ENCODE data around the gene NR1H2. TPM values are rescaled to one million over a fixed set of nuclear protein-coding genes. Genes with fewer than 3 reads are reported as not detected.
"Not testable (repeated sequence)": the region's sequence is repeated elsewhere in the genome, so short reads cannot be mapped to it uniquely, and the experiment has no call there.

Gene NR1H2
- total RNA-seq, 1 donor from 2014 or later, result 32.2 TPM

DNA sequence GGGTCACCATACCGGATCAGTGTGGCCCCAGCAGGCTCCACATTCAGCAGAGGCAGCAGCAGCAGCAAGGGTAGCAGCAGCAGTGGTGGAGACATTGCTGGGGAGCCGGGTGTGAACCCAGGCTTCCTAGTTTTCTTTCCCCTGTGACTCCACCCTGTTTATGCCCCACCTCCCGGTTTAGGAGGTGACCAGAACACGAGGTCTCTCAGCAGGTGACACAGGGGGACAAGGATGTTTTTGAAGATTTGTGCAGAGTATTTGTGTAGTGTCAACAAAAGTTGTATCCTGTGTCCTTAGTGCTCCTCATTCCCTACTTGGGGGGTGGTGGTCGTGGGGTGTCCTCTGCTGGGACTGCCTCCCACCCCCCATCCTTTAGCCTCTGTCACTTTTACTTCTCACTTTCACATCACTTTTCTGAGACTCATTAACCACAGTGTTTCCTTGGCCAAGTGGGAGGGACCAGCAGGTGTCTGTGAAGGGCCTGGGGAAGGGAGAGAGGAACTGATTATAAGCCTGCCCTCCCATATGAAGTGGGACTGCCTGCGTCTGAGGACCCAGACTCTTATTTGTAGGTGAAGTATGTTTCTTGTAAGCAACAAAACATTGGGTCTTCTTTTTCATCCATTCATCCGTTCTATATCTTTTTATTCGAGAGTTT lies 31.5 kb upstream of the NR1H2 start:
- no peak for DNase-seq (ENCODE audit: low spot score)
- ATAC-seq, result peak; percentile 37

DNA sequence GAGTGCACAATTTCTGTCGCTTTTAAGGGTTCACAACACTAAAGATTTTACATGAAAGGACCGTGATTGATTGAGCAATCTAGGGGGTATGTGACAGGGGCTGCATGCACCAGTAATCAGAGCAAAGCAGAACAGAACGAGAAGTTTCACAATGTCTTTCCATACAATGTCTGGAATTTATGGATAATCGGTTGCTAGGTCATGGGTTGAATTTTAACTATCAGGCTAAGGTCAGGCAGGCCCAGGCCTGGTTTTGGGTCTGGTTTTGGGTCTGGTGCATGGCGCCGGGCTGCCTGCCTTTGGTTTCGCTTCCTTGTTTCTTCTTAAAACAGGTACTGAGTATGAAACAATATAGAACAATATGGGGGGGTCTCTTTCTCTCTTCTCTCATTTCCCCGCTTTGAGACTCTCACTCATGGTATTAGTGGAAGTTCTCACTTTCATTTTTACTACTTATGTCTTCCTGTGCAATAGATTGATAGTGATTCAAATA lies 29.1 kb upstream of the NR1H2 start:
- ATAC-seq; DNase-seq (ENCODE audit: low spot score): not testable (repeated sequence)

GRCh38 chr19:50349277-50350057 lies 26.8 kb upstream of the NR1H2 start:
- ATAC-seq, result no peak

GRCh38 chr19:50352242-50352641 lies 24.0 kb upstream of the NR1H2 start:
- ATAC-seq, result peak; percentile 82
- no peak for DNase-seq (ENCODE audit: low spot score)

More at GRCh38 chr19:50349277-50350057, 26.8 kb upstream of the NR1H2 start:
- DNase-seq (ENCODE audit: low spot score), result no peak

DNA sequence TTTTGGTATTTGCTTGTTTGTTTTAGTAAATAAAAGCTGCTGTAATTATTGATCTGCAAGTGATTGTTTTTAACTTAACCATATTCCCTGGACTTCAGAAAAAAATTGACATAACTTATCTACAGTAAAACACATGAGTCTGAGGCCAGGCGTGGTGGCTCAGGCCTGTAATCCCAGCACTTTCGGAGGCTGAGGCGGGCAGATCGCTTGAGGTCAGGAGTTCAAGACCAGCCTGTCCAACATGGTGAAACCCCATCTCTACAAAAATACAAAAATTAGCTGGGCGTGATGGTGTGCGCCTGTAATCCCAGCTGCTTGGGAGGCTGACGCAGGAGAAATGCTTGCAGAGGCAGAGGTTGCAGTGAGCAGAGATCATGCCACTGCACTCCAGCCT lies 22.8 kb upstream of the NR1H2 start:
- not testable (repeated sequence) for ATAC-seq; DNase-seq (ENCODE audit: low spot score)

- DNase-seq (ENCODE audit: low spot score), result no peak
- ATAC-seq, result no peak
These were observed 19.5 kb upstream of the NR1H2 start for GRCh38 chr19:50356691-50357177.

DNA sequence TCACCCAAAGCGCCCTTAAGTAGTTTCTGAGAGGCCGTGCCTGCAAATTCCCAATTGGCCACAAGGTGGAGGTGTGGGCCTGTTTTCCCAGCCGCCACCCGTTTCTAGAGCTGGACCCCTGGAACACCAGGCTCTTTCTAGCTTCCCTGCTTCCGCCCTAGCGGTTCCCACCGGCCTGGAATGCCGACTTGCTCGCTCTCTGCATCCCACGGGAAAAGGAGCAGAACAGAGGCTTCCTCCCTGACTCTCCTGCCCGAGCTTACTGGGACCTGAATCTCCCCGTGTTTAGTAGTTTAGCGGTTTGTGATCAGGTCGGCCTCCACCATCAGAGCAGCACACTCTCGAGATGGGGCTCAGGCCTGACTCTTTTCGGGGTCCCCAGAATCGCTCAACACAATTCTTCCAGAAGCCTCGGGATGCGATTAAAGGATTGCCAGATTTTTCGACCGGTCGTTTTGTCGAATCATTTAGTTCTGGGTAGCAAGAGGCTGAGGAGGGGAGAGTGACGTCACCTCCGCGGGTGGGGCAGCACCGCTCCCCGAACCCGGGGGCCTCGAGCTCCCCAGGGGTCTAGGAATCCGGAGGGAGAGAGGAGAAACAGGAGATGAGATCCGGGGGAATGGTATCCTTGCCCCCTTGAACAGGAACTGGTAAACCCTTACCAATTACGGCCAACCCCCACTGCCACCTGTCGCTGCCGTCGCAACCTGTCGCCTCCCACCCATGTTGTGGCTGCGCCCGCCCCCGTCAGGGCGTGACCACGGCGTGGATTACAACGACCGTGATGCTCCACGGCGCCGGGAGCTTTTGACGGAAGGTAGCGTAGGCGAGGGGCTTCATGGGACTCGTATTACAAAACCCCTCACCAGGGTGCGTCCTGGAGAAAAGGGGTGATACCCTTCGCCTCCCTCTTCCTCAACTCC lies 18.8 kb upstream of the NR1H2 start:
- DNase-seq (ENCODE audit: low spot score), result peak; percentile 75
- ATAC-seq, result peak; percentile 84

DNA sequence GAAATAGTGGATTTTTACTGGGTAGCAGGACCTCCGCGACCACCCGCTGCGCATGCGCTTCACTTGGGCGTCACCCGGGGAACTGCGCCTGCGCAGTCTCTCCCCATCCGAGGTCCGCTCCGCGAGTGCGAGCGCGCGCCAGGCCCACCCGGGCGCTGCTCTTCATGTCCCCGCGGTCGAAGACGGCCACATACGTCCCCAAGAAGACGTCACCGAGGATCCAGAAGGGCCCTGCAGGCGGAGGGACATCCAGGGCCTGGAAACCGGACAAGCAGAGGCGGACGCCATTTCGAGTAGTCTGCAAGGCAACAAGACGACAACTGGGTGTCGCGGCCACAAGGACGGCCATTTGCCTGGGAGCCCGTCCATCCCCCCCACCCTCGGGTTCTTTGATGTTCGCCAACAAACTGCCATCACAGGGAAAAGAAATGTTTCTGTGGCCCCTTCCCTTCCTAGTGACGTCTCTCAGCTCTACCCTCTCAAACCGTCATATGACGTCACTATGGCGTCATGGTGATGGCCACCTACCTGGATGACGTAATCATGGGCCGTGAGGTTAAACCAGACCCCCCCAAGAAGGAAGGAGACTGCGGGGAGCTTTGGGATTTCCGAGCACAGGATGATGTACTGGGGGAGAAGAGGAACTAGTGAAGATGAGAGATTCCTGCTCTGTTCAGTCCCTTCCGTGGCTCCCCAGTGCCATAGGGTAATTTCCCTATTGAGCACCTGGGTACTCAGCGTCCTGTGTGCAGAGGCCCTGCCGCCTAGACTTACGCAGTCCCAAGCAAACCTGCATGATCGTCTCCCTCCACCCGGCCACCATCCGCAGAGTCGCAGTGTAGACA lies 17.6 kb upstream of the NR1H2 start:
- ATAC-seq, result peak; percentile 50
- peak; percentile 71 for DNase-seq (ENCODE audit: low spot score)

DNA sequence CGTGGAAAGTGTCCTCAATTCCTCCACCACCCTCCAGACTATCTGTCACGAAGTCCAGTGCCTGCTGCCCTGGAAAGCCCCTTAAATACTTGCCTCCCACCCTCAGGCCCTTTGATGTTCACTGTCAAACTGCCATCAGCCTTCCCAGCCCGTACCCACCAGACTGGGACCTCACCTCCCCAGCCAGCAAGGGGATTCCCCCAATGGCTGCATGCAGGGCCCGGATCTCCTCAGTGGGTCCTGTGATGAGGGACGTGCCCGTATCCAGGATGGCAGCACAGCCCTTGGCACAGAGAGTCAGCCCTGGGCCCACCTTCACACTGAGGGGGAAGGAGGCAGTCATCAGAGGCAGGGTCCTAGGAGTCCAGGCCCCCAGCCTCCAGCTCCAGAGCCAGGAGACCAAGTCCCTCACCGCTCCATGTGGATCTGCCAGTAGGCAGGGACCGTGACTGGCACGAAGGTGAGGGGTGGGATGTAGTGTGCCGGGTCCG lies 16.9 kb upstream of the NR1H2 start:
- DNase-seq (ENCODE audit: low spot score) (no peak), ATAC-seq (no peak)

DNA sequence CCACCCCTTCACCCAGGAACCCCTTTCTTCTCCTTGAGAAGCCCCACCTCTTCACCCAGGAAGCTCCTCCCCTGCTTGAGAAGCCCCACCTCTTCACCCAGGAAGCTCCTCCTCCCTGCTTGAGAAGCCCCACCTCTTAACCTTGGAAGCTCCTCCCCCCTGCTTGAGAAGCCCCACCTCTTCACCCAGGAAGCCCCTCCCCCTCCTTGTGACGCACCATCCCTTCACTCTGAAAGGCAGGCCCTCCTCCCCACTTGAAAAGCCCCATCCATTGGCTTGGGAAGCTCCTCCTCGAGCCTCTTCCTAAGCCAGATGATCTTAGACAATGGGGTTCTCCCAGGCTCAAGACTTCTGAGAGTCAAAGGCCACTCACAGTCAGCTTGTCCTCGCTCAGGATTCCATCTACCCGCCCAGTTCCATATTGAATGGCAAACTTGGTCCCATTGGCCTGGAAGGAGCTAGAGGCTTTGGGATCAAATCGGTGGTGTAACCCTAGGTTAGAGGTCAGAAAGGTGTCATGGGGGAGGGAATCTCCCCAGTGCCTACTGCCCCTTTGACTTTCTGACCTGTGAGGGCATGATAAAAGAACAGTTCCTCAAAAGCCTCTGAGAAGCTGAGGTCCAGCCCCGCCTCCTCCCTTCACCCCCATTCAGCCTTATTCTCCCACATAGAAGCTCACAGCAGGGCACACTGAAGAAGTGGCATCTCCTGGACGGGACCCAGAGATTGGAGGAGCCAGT lies 14.8 kb upstream of the NR1H2 start:
- DNase-seq (ENCODE audit: low spot score), result no peak
- ATAC-seq, result no peak

- ATAC-seq (no peak), DNase-seq (ENCODE audit: low spot score) (no peak)
These were observed 14.2 kb upstream of the NR1H2 start for GRCh38 chr19:50362030-50362412.

DNA sequence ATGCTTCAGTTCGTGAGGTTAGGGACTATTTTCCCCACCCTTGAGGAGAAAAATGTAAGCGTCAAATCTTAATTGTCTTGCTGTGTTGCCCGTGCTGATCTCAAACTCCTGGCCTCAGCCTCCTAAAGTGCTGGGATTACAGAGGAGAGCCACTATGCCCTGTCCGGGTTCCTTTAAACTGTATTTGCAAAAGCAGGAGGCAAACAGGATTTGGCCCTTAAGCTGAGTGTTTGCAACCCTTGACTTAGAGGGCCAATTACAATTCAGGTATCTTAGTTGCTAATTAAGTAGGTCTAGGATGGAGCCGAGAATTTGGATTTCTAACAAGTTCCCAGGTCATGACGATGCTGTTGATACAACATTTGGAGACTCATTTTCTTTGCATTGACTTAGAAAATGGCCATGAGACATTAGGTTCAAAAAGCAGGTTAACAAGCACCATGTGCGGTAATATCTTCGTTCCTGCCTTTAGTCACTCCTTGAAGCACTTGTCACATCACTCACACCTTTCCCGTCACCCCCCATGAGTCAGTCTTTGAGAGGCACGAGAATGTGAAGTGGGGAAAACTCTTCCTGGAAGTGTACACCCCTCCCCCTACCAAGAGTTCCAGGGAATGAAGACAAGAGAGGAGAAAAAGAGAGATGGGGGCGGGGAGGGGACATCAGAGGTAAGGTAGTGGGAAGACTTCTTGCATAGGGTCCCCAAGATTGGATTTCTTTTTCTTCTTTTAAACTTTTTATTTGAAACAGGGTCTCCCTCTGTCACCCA lies 13.4 kb upstream of the NR1H2 start:
- ATAC-seq, result no peak
- no peak for DNase-seq (ENCODE audit: low spot score)

- no peak for ATAC-seq
- no peak for DNase-seq (ENCODE audit: low spot score)
These were observed 10.6 kb upstream of the NR1H2 start, which contains the start of gene NAPSA for GRCh38 chr19:50365434-50366306. NAPSA (minus strand) TSS chr19:50365639; CDS start chr19:50365621, 18 bp downstream.

DNA sequence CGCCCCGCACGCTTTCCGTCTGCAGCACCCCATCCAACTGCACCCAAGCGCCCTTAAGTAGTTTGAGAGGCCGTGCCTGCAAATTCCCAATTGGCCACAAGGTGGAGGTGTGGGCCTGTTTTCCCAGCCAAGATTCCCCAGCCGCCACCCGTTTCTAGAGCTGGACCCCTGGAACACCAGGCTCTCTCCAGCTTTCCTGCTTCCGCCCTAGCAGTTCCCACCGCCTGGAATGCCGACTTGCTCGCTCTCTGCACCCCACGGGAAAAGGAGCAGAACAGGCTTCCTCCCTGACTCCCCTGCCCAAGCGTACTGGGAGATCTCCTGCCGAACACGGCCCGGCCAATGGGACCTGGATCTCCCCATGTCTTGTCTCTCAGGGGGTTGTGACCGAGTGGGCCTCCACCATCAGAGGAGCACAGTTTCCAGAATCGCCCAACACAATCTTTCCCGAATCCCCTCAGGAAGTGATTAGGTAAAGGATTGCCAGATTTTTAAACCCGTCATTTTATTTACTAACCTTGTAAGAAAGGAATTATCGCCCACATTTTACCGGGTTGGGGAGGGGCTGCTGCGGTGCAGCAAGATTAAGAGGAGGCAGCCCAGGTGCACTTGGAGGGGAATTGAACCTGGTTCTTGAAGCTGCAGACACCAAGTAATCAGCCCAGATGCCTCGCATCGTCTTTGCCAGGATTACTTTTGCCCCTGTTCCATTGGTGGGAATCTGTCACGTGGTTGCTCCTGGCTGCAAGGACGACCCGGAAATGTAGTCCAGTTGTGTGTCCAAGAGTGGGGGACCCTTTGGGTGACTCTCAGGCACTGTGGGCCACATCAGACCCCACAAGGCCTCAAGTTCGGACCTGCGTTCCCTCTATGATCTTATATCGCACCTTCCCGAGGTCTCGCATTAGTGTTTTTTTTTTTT lies 7.3 kb upstream of the NR1H2 start:
- peak; percentile 88 for DNase-seq (ENCODE audit: low spot score)
- ATAC-seq, result peak; percentile 96

DNA sequence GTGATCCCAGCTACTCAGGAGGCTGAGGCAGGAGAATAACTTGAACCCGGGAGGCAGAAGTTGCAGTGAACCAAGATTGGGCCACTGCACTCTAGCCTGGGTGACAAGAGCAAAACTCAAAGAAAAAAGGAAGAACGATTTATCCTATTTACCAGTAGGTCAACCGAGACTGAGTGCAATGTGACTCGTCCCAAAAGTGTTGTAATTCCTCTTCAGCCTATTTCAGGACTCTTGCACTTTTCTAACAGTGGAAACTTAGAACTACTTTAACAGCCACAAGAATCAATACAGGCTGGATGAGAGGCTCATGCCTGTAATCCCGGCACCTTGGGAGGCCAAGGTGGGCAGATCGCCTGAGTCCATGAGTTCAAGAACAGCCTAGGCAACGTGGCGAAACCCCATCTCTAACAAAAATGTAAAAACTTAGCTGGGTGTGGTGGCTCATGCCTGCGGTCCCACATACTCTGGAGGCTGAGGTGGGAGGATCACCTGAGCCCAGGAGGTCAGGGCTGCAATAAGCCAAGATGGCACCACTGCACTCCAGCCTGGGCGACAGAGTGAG lies 4.3 kb upstream of the NR1H2 start:
- DNase-seq (ENCODE audit: low spot score) (no peak), ATAC-seq (no peak)

DNA sequence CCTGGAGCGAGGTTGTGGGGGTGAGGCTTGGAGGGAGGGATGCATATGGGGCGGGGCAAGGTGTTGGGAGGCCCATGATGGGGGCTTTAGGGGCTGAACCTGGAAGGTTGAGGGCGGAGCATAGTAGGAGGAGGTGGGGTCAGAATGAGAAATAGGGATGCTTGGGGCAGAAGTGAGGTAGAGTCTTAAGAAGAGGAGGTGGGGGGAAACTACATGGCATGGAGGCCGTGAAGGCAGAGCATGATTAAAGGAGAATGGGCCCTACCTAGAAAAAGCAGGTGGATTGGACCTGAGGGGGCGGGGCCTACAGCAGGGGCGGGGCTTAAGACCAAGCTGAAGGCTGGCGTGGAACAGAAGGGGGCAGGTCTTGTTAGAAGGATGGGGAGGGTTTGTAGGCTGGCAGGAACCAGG lies 799 bp downstream of the NR1H2 start:
- DNase-seq (ENCODE audit: low spot score) (no peak), ATAC-seq (peak; percentile 7)

Measured in left lobe of liver (tissue), 2 donors.